Mesenchymal stem cell (in vitro differentiated cells and primary cell): ENCODE data around the gene SPNS1.
"Not testable (repeated sequence)": the region's sequence is repeated elsewhere in the genome, so short reads cannot be mapped to it uniquely, and the experiment has no call there.

ENCODE experiments used
- DNase-seq: peaks from one replicate; pipeline ENCODE4 v3.0.0-alpha.2; 2013
- H2AFZ ChIP-seq: one replicate; pipeline ENCODE4 v1.6.1; 2013; ENCODE audit warnings: low read depth, mild to moderate bottlenecking, control low read depth, inconsistent platforms, low read length, moderate library complexity
- H2AK5ac ChIP-seq: 2 replicates; pipeline ENCODE4 v1.6.1; 2013; ENCODE audit warnings: low read length, moderate library complexity, mild to moderate bottlenecking, inconsistent platforms; ENCODE audit not compliant: severe bottlenecking
- H2BK120ac ChIP-seq: one replicate; pipeline ENCODE4 v1.6.1; 2013; ENCODE audit warnings: low read depth, mild to moderate bottlenecking, inconsistent platforms, low read length, moderate library complexity
- H2BK12ac ChIP-seq, 2 experiments: one replicate each; pipeline ENCODE4 v1.6.1; 2013; ENCODE audit warnings: inconsistent platforms in 2 of 2, low read length in 2 of 2, mild to moderate bottlenecking in 2 of 2, moderate library complexity in 2 of 2, control low read depth in 1 of 2
- H2BK15ac ChIP-seq: one replicate; pipeline ENCODE4 v1.6.1; 2013; ENCODE audit warnings: mild to moderate bottlenecking, low read depth, inconsistent platforms; ENCODE audit not compliant: poor library complexity, severe bottlenecking
- H2BK5ac ChIP-seq: 2 replicates; pipeline ENCODE4 v1.6.1; 2013; ENCODE audit warnings: low read depth, mild to moderate bottlenecking, low read length, control low read depth, inconsistent platforms; ENCODE audit not compliant: poor library complexity, severe bottlenecking
- H3K14ac ChIP-seq, 2 experiments: one replicate each; pipeline ENCODE4 v1.6.1; 2013; ENCODE audit warnings: inconsistent platforms in 2 of 2, low read length in 2 of 2, control low read depth in 1 of 2, mild to moderate bottlenecking in 1 of 2, moderate library complexity in 1 of 2
- H3K18ac ChIP-seq, 2 experiments: one replicate each; pipeline ENCODE4 v1.6.1; 2013; ENCODE audit warnings: inconsistent platforms in 2 of 2, low read length in 2 of 2, control low read depth in 1 of 2, low read depth in 1 of 2, mild to moderate bottlenecking in 1 of 2
- H3K23ac ChIP-seq, 2 experiments: one replicate each; pipeline ENCODE4 v1.6.1; 2013; ENCODE audit warnings: inconsistent platforms in 2 of 2, low read length in 2 of 2, mild to moderate bottlenecking in 2 of 2, moderate library complexity in 2 of 2, control low read depth in 1 of 2
- H3K27ac ChIP-seq: 2 replicates; pipeline ENCODE4 v1.5.1; 2013; ENCODE audit warnings: mild to moderate bottlenecking, moderate library complexity, low read length, control low read depth, inconsistent platforms; ENCODE audit not compliant: poor library complexity, severe bottlenecking
- H3K27me3 ChIP-seq, 2 experiments: 2 replicates each; pipeline versions ENCODE4 v1.6.1 to v1.7.0; 2013; ENCODE audit warnings: low read length in 2 of 2, mild to moderate bottlenecking in 2 of 2, moderate library complexity in 2 of 2, control low read depth in 1 of 2, inconsistent platforms in 1 of 2; ENCODE audit not compliant: control insufficient read depth in 1 of 2, insufficient read depth in 1 of 2
- H3K36me3 ChIP-seq, 2 experiments: 2 replicates each; pipeline versions ENCODE4 v1.6.1 to v1.7.0; 2013; ENCODE audit warnings: low read length in 2 of 2, control low read depth in 1 of 2, inconsistent platforms in 1 of 2, low read depth in 1 of 2, mild to moderate bottlenecking in 1 of 2; ENCODE audit not compliant: insufficient read depth in 2 of 2, control insufficient read depth in 1 of 2
- H3K4ac ChIP-seq, 2 experiments: one replicate each; pipeline ENCODE4 v1.6.1; 2013; ENCODE audit warnings: inconsistent platforms in 2 of 2, low read length in 2 of 2, mild to moderate bottlenecking in 2 of 2, moderate library complexity in 2 of 2, control low read depth in 1 of 2, low read depth in 1 of 2
- H3K4me1 ChIP-seq: 2 replicates; pipeline ENCODE4 v1.6.1; 2013; ENCODE audit warnings: low read depth, low read length, control low read depth; ENCODE audit not compliant: control insufficient read depth, insufficient read depth
- H3K4me2 ChIP-seq: 2 replicates; pipeline ENCODE4 v1.6.1; 2013; ENCODE audit warnings: low read length, mild to moderate bottlenecking, inconsistent platforms; ENCODE audit not compliant: poor library complexity, severe bottlenecking
- H3K4me3 ChIP-seq, 2 experiments: 2 replicates each; pipeline versions ENCODE4 v1.5.1 to v1.7.0; 2013; ENCODE audit warnings: low read length in 2 of 2, mild to moderate bottlenecking in 2 of 2, control low read depth in 1 of 2, low read depth in 1 of 2; ENCODE audit not compliant: insufficient read depth in 1 of 2
- H3K79me1 ChIP-seq: replicated peaks from 2 replicates; pipeline ENCODE4 v1.6.1; 2013; ENCODE audit warnings: mild to moderate bottlenecking, control low read depth, low read length, inconsistent platforms; ENCODE audit not compliant: poor library complexity, severe bottlenecking
- H3K9ac ChIP-seq: 2 replicates; pipeline ENCODE4 v1.7.0; 2013; ENCODE audit warnings: mild to moderate bottlenecking, low read length, moderate library complexity
- H3K9me3 ChIP-seq: 2 replicates; pipeline ENCODE4 v1.7.0; 2013; ENCODE audit warnings: mild to moderate bottlenecking, low read length; ENCODE audit not compliant: control insufficient read depth
- H4K8ac ChIP-seq: one replicate; pipeline ENCODE4 v1.6.1; 2013; ENCODE audit warnings: inconsistent platforms, mild to moderate bottlenecking, low read length, moderate library complexity
- H4K91ac ChIP-seq: one replicate; pipeline ENCODE4 v1.6.1; 2013; ENCODE audit warnings: mild to moderate bottlenecking, low read length, inconsistent platforms
- WGBS: methylation state at CpG from one replicate; pipeline ENCODE4 v1.1.7; 2013; ENCODE audit warnings: mixed read lengths; 5-methylcytosine and 5-hydroxymethylcytosine counted together

Gene SPNS1

GRCh38 chr16:28980330-28980729 lies 5.8 kb downstream of the SPNS1 start:
- H2AFZ ChIP-seq, H3K23ac ChIP-seq, H3K14ac ChIP-seq, H3K9me3 ChIP-seq, DNase-seq, H2BK120ac ChIP-seq, H3K9ac ChIP-seq, H2BK15ac ChIP-seq, H3K27ac ChIP-seq, H2BK5ac ChIP-seq, H2BK12ac ChIP-seq, H3K4ac ChIP-seq, H4K91ac ChIP-seq, H3K4me3 ChIP-seq, H3K4me2 ChIP-seq, H3K27me3 ChIP-seq, H2AK5ac ChIP-seq, H3K4me1 ChIP-seq, H3K18ac ChIP-seq, H4K8ac ChIP-seq: not testable (repeated sequence)
- Histone ChIP-seq H3K36me3 (peaks cover 71 to 72% of the 10 kb centered on the region in 2 experiments), H3K79me1 (peaks cover 46% of the 10 kb centered on the region)
- 100% methylated on average over 7 of the region's 7 CpGs for WGBS

- H3K27ac ChIP-seq, result no peak overlapping the region
- peaks cover 77 to 78% of the 10 kb centered on the region in 2 experiments for H3K36me3 ChIP-seq
- no peak overlapping the region for H3K23ac ChIP-seq
- DNase-seq, result no peak
- no peak overlapping the region for H3K4me2 ChIP-seq
- no peak overlapping the region for H2BK120ac ChIP-seq
- H2AK5ac ChIP-seq, result no peak overlapping the region
- H3K79me1 ChIP-seq, result peaks cover 42% of the 10 kb centered on the region
- H3K9ac ChIP-seq, result no peak overlapping the region
- H2BK15ac ChIP-seq, result no peak overlapping the region
- no peak overlapping the region for H2AFZ ChIP-seq
- no peak overlapping the region for H4K8ac ChIP-seq
- H3K9me3 ChIP-seq, result peaks cover 3% of the 10 kb centered on the region
- H2BK5ac ChIP-seq, result no peak overlapping the region
- no peak overlapping the region for H3K4me3 ChIP-seq
- H2BK12ac ChIP-seq, result no peak overlapping the region
- no peaks in the 10 kb centered on the region for H3K27me3 ChIP-seq
- no peak overlapping the region for H4K91ac ChIP-seq
- H3K18ac ChIP-seq, result no peak overlapping the region
- WGBS, result 95% methylated on average over 7 of the region's 7 CpGs
- no peaks in the 10 kb centered on the region for H3K4me1 ChIP-seq
- H3K4ac ChIP-seq, result no peak overlapping the region
- H3K14ac ChIP-seq, result no peak overlapping the region
Observed at GRCh38 chr16:28980929-28981328, 6.4 kb downstream of the SPNS1 start.

- no peak overlapping the region for H3K4me3 ChIP-seq
- H2BK15ac ChIP-seq, result no peak overlapping the region
- DNase-seq, result no peak
- H3K14ac ChIP-seq, result no peak overlapping the region
- no peak overlapping the region for H2BK12ac ChIP-seq
- H2BK120ac ChIP-seq, result no peak overlapping the region
- H3K27ac ChIP-seq, result no peak overlapping the region
- H2AK5ac ChIP-seq, result no peak overlapping the region
- H3K4me1 ChIP-seq, result no peaks in the 10 kb centered on the region
- H3K4me2 ChIP-seq, result no peak overlapping the region
- no peak overlapping the region for H3K9ac ChIP-seq
- peaks cover 5% of the 10 kb centered on the region for H3K9me3 ChIP-seq
- no peak overlapping the region for H2AFZ ChIP-seq
- H3K18ac ChIP-seq, result no peak overlapping the region
- H4K8ac ChIP-seq, result no peak overlapping the region
- H3K27me3 ChIP-seq, result no peaks in the 10 kb centered on the region
- 81% methylated on average over 10 of the region's 12 CpGs for whole genome bisulfite sequencing
- H4K91ac ChIP-seq, result no peak overlapping the region
- no peak overlapping the region for H2BK5ac ChIP-seq
- H3K23ac ChIP-seq, result no peak overlapping the region
- peaks cover 42% of the 10 kb centered on the region for H3K79me1 ChIP-seq
- H3K4ac ChIP-seq, result no peak overlapping the region
- H3K36me3 ChIP-seq, result peaks cover 80 to 83% of the 10 kb centered on the region in 2 experiments
Observed at GRCh38 chr16:28981517-28981916, 6.9 kb downstream of the SPNS1 start.

GRCh38 chr16:28982418-28982817 lies 7.8 kb downstream of the SPNS1 start:
- Histone ChIP-seq H3K36me3 (peaks cover 83 to 91% of the 10 kb centered on the region in 2 experiments), H4K91ac (peak overlapping the region; percentile 8), H3K4me3 (no peak overlapping the region), H2BK5ac (no peak overlapping the region), H3K14ac (no peak overlapping the region), H4K8ac (no peak overlapping the region), H3K27me3 (no peaks in the 10 kb centered on the region), H3K23ac (no peak overlapping the region), H3K4me2 (no peak overlapping the region), H3K4ac (no peak overlapping the region), H2BK15ac (no peak overlapping the region), H2AFZ (no peak overlapping the region), H2AK5ac (no peak overlapping the region), H2BK12ac (no peak overlapping the region), H3K27ac (no peak overlapping the region), H3K79me1 (peaks cover 37% of the 10 kb centered on the region), H3K9ac (no peak overlapping the region), H3K18ac (no peak overlapping the region), H2BK120ac (no peak overlapping the region), H3K4me1 (no peaks in the 10 kb centered on the region), H3K9me3 (peaks cover 12% of the 10 kb centered on the region)
- DNase-seq, result no peak
- WGBS, result 96% methylated on average over 10 of the region's 10 CpGs
